ENCODE results near the gene SEZ6L2.
A peak's percentile ranks its signal among the peaks of the same experiment; 100 is the strongest.
"Not testable (repeated sequence)": the region's sequence is repeated elsewhere in the genome, so short reads cannot be mapped to it uniquely, and the experiment has no call there.

The SEZ6L2 gene

GRCh38 chr16:29899516-29900101, at the start of gene SEZ6L2:
TSS of gene SEZ6L2 (minus strand) at chr16:29899550. CDS start at chr16:29899019, 531 bp downstream.
- DNase-seq (ENCODE audit: low read depth in 4 of 4, low spot score in 1 of 4): peak in 2 of 4 experiments; percentile 21 to 88

- DNase-seq (ENCODE audit: low read depth in 4 of 4, low spot score in 1 of 4): no peak
Measured at GRCh38 chr16:29947897-29948296, 48.5 kb upstream of the SEZ6L2 start.

GRCh38 chr16:29943846-29944799, 44.8 kb upstream of the SEZ6L2 start:
- no peak for DNase-seq (ENCODE audit: low read depth in 4 of 4, low spot score in 1 of 4)

GRCh38 chr16:29940656-29941055, 41.3 kb upstream of the SEZ6L2 start:
- DNase-seq (ENCODE audit: low read depth in 4 of 4, low spot score in 1 of 4): no peak

GRCh38 chr16:29931750-29932149, 32.4 kb upstream of the SEZ6L2 start:
- DNase-seq (ENCODE audit: low read depth in 4 of 4, low spot score in 1 of 4): not testable (repeated sequence)

GRCh38 chr16:29927070-29927905, 27.9 kb upstream of the SEZ6L2 start:
- no peak for DNase-seq (ENCODE audit: low read depth in 4 of 4, low spot score in 1 of 4)

- DNase-seq (ENCODE audit: low read depth in 4 of 4, low spot score in 1 of 4): no peak
Measured at GRCh38 chr16:29926711-29927052, 27.3 kb upstream of the SEZ6L2 start.

- peak; percentile 71 to 84 (median 78) for DNase-seq (ENCODE audit: low read depth in 4 of 4, low spot score in 1 of 4)
Measured at GRCh38 chr16:29925781-29926710, 26.7 kb upstream of the SEZ6L2 start, which contains the start of gene KCTD13. TSS of gene KCTD13 (minus strand) at chr16:29926226. CDS start at chr16:29926033, 193 bp downstream.

- no peak for DNase-seq (ENCODE audit: low read depth in 4 of 4, low spot score in 1 of 4)
Measured at GRCh38 chr16:29925105-29925756, 25.9 kb upstream of the SEZ6L2 start.

GRCh38 chr16:29922986-29923501, 23.7 kb upstream of the SEZ6L2 start:
- DNase-seq (ENCODE audit: low read depth in 4 of 4, low spot score in 1 of 4): no peak

GRCh38 chr16:29922326-29922725, 23.0 kb upstream of the SEZ6L2 start:
- no peak for DNase-seq (ENCODE audit: low read depth in 4 of 4, low spot score in 1 of 4)

- DNase-seq (ENCODE audit: low read depth in 4 of 4, low spot score in 1 of 4): no peak
Measured at GRCh38 chr16:29921034-29921385, 21.7 kb upstream of the SEZ6L2 start.

- DNase-seq (ENCODE audit: low read depth in 4 of 4, low spot score in 1 of 4): no peak
Measured at GRCh38 chr16:29920288-29921033, 21.1 kb upstream of the SEZ6L2 start.

GRCh38 chr16:29916979-29917378, 17.6 kb upstream of the SEZ6L2 start:
- DNase-seq (ENCODE audit: low read depth in 4 of 4, low spot score in 1 of 4): no peak

GRCh38 chr16:29915590-29916247, 16.4 kb upstream of the SEZ6L2 start:
- no peak for DNase-seq (ENCODE audit: low read depth in 4 of 4, low spot score in 1 of 4)

- DNase-seq (ENCODE audit: low read depth in 4 of 4, low spot score in 1 of 4): no peak
Measured at GRCh38 chr16:29913514-29913913, 14.2 kb upstream of the SEZ6L2 start.

GRCh38 chr16:29912087-29912486, 12.7 kb upstream of the SEZ6L2 start:
- DNase-seq (ENCODE audit: low read depth in 4 of 4, low spot score in 1 of 4): no peak

- no peak for DNase-seq (ENCODE audit: low read depth in 4 of 4, low spot score in 1 of 4)
Measured at GRCh38 chr16:29911676-29912010, 12.3 kb upstream of the SEZ6L2 start.
